Measurements from ENCODE around the gene CA5B.
"Not testable (repeated sequence)": the region's sequence is repeated elsewhere in the genome, so short reads cannot be mapped to it uniquely, and the experiment has no call there.

Gene CA5B

GRCh38 chrX:15808254-15808653 is 70.2 kb downstream of the CA5B start:
- no peak for TF ChIP-seq JUND (IDR thresholded peaks at IDR 0.05; ENCODE audit: low read depth)
- DNase-seq (ENCODE audit: low read depth in 1 of 2, low spot score in 1 of 2): no peak
- in situ Hi-C loops (cut with HindIII; ENCODE audit: low pct_unique_long_range_greater_than_20kb, low sequenced_read_pairs): no loop called here

DNA sequence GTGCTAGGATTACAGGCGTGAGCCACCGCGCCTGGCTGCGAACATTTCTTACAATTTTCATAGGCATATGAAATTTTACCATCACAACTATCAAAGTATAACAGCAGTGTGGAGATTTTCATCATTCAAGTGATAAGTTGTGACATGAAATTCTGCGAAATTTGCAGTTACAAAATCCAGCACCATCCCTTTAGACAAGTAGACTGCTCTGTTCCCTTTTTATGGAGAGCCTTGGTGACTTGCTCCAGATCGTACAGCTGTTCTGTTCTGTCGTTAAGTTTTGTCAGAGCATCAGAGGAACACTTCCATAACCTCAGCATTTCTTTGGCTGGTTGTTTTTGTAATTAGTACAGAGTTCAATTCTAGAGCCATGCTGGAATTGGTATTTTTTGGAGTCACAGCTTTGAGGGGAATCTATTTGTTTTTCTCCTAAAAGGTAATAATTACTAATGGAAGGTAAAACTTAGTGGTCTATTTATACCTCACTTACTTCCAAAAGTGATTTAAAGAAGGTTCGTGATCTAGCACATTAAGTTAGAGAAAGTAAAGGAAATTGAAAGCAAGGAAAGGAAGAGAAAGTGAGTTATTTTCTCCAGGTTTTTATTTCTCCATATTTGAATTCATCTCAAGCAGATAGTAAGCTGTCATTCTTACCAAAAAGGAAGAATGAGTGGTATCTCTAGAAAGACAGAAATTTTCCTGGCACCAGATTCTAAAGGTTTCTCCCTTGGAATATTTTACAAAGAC is 74.3 kb downstream of the CA5B start:
- in situ Hi-C loops (cut with HindIII; ENCODE audit: low pct_unique_long_range_greater_than_20kb, low sequenced_read_pairs): no loop called here
- DNase-seq (ENCODE audit: low read depth in 1 of 2, low spot score in 1 of 2): no peak
- no peak for TF ChIP-seq JUND (IDR thresholded peaks at IDR 0.05; ENCODE audit: low read depth)

GRCh38 chrX:15813416-15813815 is 75.3 kb downstream of the CA5B start:
- TF ChIP-seq JUND (IDR thresholded peaks at IDR 0.05; ENCODE audit: low read depth): no peak
- no peak for DNase-seq (ENCODE audit: low read depth in 1 of 2, low spot score in 1 of 2)
- in situ Hi-C loops (cut with HindIII; ENCODE audit: low pct_unique_long_range_greater_than_20kb, low sequenced_read_pairs): no loop called here

DNA sequence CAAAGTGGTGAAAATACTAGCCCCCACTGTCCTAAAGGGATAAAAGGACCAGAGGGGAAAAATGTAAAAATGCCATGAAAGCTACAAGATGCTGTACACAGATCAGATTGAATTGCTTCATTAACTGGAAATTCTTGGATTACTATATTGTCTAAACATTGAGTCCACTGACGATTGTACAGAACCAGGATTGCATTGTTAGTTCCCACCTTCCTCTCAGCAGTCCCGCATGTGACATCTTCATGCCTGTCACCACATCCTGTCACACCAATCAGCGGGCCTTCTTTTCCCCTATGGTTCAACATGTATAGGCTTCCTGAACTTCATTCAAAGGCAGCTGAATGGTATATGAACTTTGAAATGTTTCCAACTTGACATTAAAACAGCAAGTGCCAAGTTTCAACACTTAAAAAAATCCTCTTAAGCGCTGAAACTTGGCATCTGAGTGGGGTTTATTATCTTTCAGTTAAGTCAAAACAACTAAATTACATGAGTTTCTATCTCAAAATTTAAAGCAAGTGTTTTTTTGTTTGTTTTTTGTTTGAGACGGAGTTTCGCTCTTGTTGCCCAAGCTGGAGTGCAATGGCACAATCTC is 76.8 kb downstream of the CA5B start:
- no peak for DNase-seq (ENCODE audit: low read depth in 1 of 2, low spot score in 1 of 2)
- in situ Hi-C loops (cut with HindIII; ENCODE audit: low pct_unique_long_range_greater_than_20kb, low sequenced_read_pairs): no loop called here
- no peak for TF ChIP-seq JUND (IDR thresholded peaks at IDR 0.05; ENCODE audit: low read depth)

GRCh38 chrX:15815779-15816437 is 77.8 kb downstream of the CA5B start:
- in situ Hi-C loops (cut with HindIII; ENCODE audit: low pct_unique_long_range_greater_than_20kb, low sequenced_read_pairs): no loop called here
- peak; percentile 62 to 69 for DNase-seq (ENCODE audit: low read depth in 1 of 2, low spot score in 1 of 2)
- no peak for TF ChIP-seq JUND (IDR thresholded peaks at IDR 0.05; ENCODE audit: low read depth)

GRCh38 chrX:15816438-15816809 is 78.4 kb downstream of the CA5B start:
- no peak for DNase-seq (ENCODE audit: low read depth in 1 of 2, low spot score in 1 of 2)
- in situ Hi-C loops (cut with HindIII; ENCODE audit: low pct_unique_long_range_greater_than_20kb, low sequenced_read_pairs): no loop called here
- no peak for TF ChIP-seq JUND (IDR thresholded peaks at IDR 0.05; ENCODE audit: low read depth)

GRCh38 chrX:15816886-15817285 is 78.8 kb downstream of the CA5B start:
- no peak for DNase-seq (ENCODE audit: low read depth in 1 of 2, low spot score in 1 of 2)
- TF ChIP-seq JUND (IDR thresholded peaks at IDR 0.05; ENCODE audit: low read depth): no peak
- in situ Hi-C loops (cut with HindIII; ENCODE audit: low pct_unique_long_range_greater_than_20kb, low sequenced_read_pairs): no loop called here

DNA sequence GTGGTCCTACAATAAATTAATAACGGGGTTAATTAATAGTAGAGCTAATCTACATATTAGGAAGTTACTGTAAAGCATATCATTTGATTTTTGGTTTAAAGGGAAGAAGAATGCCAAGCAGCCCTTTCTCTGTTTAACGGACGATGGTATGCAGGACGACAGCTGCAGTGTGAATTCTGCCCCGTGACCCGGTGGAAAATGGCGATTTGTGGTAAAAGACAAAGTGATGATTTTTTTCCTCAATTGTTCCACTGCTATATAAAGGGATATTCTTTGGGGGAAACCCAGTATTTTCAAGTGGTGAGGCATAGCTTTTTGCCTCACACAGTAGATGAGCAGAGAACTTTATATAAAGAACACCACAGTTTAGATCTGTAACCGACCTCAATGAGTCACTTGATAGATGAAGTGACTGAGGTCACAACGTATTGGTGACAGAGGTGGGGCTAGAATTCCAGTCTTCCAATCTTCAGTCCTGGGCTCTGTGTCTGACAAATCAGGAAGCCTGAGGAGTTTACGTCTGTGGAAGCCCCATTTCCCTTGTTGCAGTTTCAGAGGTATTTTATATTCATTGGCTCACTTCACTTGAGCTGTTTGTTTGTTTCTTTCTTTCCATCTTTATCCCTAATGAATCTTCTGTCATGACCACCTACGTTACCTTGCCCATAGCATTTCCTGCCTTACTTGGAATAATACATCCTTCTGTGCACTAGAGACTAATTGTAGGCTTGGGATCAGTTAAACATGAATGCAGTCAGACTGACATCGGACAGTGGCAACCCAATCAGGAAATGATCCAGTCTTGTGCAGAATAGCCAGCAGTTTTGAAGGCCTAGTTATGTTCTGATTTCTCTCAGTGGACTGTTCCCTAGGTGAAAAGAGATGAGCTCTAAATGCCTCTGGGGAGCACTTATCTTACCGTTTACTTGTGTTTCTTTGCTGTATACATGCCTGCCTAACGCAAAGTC is 82.3 kb downstream of the CA5B start:
- no peak for DNase-seq (ENCODE audit: low read depth in 1 of 2, low spot score in 1 of 2)
- in situ Hi-C loops (cut with HindIII; ENCODE audit: low pct_unique_long_range_greater_than_20kb, low sequenced_read_pairs): no loop called here

GRCh38 chrX:15822922-15823321 is 84.9 kb downstream of the CA5B start:
- in situ Hi-C loops (cut with HindIII; ENCODE audit: low pct_unique_long_range_greater_than_20kb, low sequenced_read_pairs): no loop called here
- no peak for DNase-seq (ENCODE audit: low read depth in 1 of 2, low spot score in 1 of 2)
- TF ChIP-seq JUND (IDR thresholded peaks at IDR 0.05; ENCODE audit: low read depth): no peak

More for the DNA sequence above, 82.3 kb downstream of the CA5B start:
- no peak for TF ChIP-seq JUND (IDR thresholded peaks at IDR 0.05; ENCODE audit: low read depth)

- DNase-seq (ENCODE audit: low read depth in 1 of 2, low spot score in 1 of 2): no peak
- in situ Hi-C loops (cut with HindIII; ENCODE audit: low pct_unique_long_range_greater_than_20kb, low sequenced_read_pairs): no loop called here
- no peak for TF ChIP-seq JUND (IDR thresholded peaks at IDR 0.05; ENCODE audit: low read depth)
Measured at GRCh38 chrX:15825936-15826335, 87.9 kb downstream of the CA5B start.

- in situ Hi-C loops (cut with HindIII; ENCODE audit: low pct_unique_long_range_greater_than_20kb, low sequenced_read_pairs): no loop called here
- DNase-seq (ENCODE audit: low read depth in 1 of 2, low spot score in 1 of 2): no peak
- TF ChIP-seq JUND (IDR thresholded peaks at IDR 0.05; ENCODE audit: low read depth): no peak
Measured at GRCh38 chrX:15829217-15829616, 91.1 kb downstream of the CA5B start.

DNA sequence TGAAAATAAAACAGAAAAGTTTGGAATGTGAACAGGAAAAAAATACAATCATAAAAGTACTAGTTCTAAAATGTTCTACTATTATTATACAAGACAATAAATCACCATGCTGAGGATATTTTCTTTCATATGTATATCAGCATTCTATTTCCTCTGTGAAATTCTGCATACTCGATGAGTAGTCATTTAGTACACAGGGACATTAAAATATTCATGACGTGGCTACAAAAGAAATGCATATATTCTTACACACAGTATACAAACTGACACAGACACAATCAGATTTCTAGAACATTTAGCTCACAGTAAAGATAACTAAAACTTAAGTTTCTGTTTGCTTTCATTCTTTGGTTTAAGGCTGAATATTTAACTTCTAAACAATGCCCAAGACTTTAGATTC is 93.3 kb downstream of the CA5B start:
- in situ Hi-C loops (cut with HindIII; ENCODE audit: low pct_unique_long_range_greater_than_20kb, low sequenced_read_pairs); DNase-seq (ENCODE audit: low read depth in 1 of 2, low spot score in 1 of 2): not testable (repeated sequence)

All from T47D (cell line).